Fibroblast of skin of left biceps (primary cell): ENCODE data around the gene BRD4.
"Not testable (repeated sequence)": the region's sequence is repeated elsewhere in the genome, so short reads cannot be mapped to it uniquely, and the experiment has no call there.

Experiments
- DNase-seq, 2 experiments: peaks; one replicate each; pipeline ENCODE4 v3.0.0-alpha.2; 2013; ENCODE audit warnings: low read depth in 2 of 2

BRD4 gene

GRCh38 chr19:15332311-15332996 is at the start of gene BRD4:
Gene BRD4 (minus strand): TSS chr19:15332539. CDS start chr19:15273099, 59,440 bp downstream.
- no peak for DNase-seq

DNA sequence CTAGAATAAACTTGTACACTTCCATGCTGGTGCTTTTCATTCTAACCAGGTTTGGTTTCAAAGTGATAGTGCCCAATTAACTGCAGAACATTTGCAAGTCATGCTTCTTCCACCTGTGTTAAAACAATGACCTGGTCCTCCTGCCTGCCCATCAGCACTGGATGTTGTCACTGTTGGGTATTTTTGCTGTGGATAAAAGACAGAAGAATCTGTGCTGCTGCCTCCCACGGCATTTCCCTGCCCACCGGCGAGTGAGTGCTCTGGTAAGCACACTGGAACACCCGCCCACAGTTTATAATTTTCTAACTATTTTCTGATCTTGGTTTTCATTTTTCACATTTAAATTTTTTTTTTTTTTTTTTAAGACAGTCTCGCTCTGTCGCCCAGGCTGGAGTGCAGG is 49.5 kb upstream of the BRD4 start:
- DNase-seq = no peak

GRCh38 chr19:15381429-15381828 is 49.1 kb upstream of the BRD4 start:
- DNase-seq = no peak

- DNase-seq = peak in 1 of 2 experiments; percentile 5
Measured at GRCh38 chr19:15379999-15380647, 47.8 kb upstream of the BRD4 start.

- peak; percentile 96 for DNase-seq
Measured at GRCh38 chr19:15379083-15379998, 47.0 kb upstream of the BRD4 start, which contains the start of gene AKAP8. Gene AKAP8 (minus strand): TSS chr19:15379787. CDS start chr19:15379731, 56 bp downstream.

DNA sequence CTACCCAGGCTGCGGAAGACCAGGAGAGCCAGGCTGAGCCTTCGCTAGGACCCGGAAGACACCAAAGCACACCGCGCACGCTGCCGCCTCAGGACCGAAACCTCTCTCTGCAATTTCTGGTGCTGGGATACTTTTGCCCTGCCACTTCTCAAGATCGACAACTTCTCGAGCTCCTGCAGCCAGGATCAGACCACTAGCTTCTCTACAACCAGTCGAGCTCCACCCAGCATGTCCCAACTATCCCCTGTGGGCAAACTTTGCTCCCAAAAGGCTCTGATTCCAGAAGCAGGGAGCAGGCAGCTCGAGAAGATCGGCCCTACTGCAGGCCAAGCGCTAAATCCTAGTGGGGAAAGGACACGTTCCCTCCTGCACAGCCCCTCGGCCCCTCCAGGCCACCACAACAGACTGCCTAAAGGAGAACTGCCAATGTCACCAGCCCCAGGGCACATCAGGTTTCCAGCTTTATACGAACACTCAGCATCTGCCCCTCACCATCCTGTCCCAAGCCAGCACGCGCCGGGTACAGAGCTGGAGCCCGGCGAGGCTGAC is 46.3 kb upstream of the BRD4 start:
- DNase-seq = no peak

DNA sequence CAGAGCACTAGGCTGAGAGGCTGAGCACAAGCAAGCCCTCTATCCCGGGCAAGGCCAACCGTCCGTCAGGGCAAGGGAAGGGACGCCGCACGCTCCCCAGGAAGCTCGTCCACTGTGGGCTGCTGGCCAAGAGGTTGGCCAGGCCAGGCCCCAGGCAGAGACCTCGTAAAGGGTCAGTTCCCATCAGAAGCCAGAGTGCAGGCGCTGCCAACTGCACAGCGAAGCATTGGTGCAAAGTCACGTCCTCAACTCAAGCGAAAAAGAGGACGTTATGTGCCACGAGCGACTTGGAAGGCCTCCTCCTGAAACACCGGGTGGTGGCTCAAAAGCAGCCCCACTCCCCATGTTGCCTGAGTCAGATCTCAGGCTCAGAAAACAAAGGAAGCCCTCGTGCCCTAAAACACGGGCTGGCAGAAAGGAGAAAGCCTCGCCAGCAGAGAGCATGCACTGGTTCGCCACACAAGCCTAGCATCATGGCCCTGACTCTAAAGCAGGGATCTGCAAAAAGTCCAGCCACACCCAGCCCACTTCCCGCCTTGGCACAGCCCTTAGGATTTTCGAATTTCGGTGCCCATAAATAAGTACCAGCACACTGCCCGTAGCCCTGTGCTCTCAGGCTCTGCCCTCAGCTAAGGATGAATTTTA is 42.6 kb upstream of the BRD4 start:
- no peak for DNase-seq

- DNase-seq = no peak
Measured at GRCh38 chr19:15374105-15374651, 41.8 kb upstream of the BRD4 start.

GRCh38 chr19:15373644-15374043 is 41.3 kb upstream of the BRD4 start:
- DNase-seq = no peak

- no peak for DNase-seq
Measured at GRCh38 chr19:15372891-15373301, 40.6 kb upstream of the BRD4 start.

GRCh38 chr19:15372470-15372869 is 40.1 kb upstream of the BRD4 start:
- DNase-seq = no peak

GRCh38 chr19:15371786-15372380 is 39.5 kb upstream of the BRD4 start:
- no peak for DNase-seq

- DNase-seq = no peak
Measured at GRCh38 chr19:15371119-15371518, 38.8 kb upstream of the BRD4 start.

GRCh38 chr19:15369594-15369891 is 37.2 kb upstream of the BRD4 start:
- DNase-seq = no peak

GRCh38 chr19:15368798-15369593 is 36.7 kb upstream of the BRD4 start:
- DNase-seq = no peak

DNA sequence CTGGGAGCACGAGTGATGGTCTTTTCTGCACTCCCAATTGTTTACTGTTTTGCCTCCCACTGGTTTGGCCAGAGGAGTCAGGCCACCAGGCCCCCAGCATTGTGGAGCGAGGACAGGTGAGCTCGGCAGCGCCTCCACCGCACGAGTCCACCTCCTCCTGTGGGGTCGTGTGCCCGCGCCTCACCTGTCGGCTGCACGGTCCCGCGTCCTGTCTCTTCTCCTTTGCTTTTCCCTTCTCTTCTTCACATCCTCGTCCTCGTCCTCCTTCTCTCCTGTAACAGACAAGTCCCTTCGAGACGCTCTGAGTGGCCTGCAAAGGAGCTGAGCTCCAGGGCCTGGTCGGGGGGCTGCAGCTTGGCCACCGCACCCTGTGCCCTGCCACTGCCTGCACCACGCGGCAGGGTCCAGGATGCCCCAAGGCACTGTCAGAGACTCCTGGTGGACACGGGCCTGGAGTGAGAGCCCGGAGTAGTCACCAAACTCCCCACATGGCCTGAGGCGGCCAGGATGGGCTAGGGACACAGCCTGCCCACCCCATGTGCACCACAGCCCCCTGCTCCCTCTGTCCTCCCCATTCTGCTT is 35.8 kb upstream of the BRD4 start:
- no peak for DNase-seq

DNA sequence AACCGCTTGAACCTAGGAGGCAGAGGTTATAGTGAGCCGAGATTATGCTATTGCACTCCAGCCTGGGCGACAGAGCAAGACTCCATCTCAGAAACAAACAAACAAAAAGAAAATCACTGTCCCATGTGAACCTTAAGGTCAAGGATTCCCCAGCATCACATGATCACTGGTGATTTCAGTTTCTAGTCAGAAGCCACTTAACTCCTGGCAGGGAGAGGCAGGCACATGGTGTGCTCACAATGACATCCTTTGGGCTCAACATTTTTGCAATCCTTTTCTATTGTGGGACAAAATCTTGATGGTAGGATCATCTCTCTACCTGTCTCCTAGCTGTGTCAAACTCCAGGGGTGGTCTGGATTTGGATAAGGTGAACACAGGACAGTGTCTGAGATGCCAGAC is 35.1 kb upstream of the BRD4 start:
- no peak for DNase-seq

DNA sequence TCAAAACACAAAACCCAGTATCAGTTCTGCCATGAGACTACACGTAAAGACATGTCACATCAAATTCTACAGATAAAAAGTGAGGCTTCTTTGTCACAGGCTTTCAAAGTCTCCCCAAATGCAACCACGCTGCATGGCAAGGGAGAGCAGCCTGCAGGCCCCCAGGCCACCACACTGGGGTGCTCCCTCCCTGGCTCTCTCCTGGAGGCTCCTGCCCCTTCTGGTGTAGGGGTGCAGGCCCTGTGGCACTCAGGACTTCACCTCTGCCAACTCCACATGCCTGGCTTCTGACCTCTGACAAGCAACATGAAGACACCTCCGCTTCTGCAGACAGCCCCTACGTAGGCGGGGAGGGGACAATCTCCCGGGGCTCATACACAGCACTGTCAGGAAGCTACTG is 32.9 kb upstream of the BRD4 start:
- no peak for DNase-seq

GRCh38 chr19:15363791-15364190 is 31.5 kb upstream of the BRD4 start:
- not testable (repeated sequence) for DNase-seq

DNA sequence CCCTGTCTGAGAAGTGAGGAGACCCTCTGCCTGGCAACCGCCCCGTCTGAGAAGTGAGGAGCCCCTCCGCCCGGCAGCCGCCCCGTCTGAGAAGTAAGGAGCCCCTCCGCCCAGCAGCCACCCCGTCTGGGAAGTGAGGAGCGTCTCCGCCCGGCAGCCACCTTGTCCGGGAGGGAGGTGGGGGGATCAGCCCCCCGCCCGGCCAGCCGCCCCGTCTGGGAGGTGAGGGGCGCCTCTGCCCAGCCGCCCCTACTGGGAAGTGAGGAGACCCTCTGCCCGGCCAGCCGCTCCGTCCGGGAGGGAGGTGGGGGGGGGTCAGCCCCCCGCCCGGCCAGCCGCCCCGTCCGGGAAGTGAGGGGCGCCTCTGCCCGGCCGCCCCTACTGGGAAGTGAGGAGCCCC is 30.7 kb upstream of the BRD4 start:
- not testable (repeated sequence) for DNase-seq
